Stimulated activated CD8-positive, alpha-beta memory T cell treated with anti-CD3 and anti-CD28 coated beads, Interleukin-15, amount 100 ng/mL, for 24 hours (primary cell): Measurements from ENCODE around the gene RRP12.
A peak's percentile ranks its signal among the peaks of the same experiment; 100 is the strongest.

Experiments
- DNase-seq: peaks from one replicate; pipeline ENCODE4 v3.0.0-alpha.2; 2020; ENCODE audit warnings: low read depth

Gene RRP12

DNA sequence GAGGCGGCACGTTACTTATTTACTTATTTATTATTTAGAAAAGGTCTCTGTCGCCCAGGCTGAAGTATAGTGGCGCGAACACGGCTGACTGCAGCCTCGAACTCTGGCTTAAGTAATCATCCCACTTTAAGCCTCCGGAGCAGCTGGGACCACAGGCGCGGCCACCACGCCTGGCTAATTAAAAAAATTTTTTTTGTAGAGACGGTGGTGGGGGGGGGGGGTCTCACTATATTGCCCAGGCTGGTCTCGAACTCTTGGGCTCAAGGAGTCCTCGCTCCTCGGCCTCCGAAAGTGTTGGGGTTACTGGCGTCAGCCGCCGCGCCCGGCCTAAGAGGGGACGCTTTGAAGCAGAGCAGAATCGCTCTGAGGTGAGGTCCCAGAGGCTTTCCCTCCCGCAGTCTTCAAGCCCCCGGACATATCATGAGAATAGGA lies 65.9 kb downstream of the RRP12 start:
- DNase-seq = no peak

DNA sequence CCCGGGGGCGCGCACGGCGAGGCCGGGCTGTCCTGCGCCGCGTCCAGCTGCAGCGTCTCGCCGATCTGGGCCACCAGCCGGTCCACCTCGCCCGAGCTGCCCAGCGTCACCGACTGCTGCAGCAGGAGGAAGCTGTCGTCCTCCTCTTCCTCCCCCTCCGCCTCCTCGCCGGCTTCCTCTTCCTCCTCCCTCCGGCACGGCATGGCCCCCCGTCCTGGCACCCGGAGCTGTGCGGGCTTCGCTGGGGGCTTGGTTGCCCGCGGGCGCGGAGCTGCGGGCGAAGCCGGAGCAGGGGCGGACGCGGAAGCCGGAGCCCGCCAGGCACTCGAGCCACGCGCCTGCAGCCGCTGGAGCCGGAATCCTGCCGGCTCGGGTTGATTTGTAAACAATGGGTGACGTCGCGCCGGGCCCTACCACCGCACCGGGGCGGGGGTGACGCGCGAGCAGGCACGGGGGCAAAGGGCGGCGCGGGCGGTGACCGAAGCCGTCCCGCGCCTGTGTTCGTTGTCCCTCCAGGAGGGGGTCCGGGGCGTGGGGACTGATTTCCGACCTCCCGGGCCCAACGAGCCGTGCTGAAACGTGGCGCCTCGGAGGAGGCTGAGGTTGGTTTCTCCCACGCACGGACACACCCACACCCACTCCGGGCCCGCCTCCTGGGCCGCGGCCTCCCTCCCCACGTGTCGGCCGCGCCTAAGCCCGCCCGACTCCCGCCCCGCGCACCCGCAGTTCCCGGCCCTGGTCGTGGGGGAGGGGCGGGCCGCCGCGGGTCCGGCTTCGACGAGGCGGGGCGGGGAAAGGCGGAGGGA lies 66.6 kb downstream of the RRP12 start, which contains the start of gene FRAT2:
TSS of gene FRAT2 (minus strand) at position 360 of the 806 bp plus-strand sequence. CDS start at position 203, 157 bp downstream.
- peak; percentile 65 for DNase-seq

DNA sequence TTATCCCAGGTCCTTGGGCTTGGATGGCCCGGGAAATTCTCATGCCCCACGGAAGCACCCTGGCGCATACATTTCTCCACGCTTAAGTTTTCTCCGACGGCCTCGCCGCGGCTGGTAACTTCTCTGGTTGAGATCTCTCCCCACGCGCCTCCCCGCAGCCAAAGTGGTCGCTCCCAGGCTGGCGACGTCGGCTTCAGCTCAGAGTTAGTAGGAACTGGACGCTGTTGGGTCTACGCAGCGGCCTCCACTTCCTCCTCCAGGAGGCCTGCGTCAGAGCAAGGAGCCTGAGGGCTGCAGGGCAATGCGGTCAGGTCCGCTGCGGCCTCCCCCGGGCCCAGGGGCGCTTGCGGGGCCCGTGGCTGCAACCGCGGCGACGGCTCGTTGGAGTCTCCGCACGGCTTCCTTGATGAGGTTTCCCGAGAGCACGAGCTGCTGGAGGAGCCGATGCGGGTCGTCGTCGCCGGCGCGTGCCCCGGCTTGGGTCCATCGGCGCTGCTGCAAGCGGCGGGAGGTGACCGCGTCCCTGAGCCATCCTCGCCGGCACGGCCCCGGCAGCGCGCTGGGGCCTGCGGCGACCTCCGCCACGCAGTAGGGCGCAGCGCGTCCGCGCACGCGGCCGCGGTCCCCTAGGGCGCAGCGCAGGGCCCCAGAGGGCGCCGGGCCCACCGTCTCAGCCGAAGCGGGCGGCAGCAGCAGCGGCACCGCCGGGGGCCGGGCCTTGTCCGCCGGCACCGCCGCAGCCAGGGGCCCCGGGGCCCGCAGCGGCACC lies 67.4 kb downstream of the RRP12 start:
- peak; percentile 9 for DNase-seq

DNA sequence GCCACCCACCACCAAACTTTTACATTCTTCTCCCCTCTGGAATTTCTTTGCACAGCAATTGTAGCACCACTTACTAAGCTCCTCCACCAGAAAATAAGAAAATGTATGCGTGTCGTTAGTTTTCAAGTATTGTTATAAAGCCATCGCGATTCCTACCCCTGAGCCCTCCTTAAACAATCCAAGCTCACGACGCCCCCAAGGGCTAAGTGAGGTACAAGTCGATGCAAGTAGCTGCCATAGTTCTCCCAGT lies 67.9 kb downstream of the RRP12 start:
- DNase-seq = no peak

DNA sequence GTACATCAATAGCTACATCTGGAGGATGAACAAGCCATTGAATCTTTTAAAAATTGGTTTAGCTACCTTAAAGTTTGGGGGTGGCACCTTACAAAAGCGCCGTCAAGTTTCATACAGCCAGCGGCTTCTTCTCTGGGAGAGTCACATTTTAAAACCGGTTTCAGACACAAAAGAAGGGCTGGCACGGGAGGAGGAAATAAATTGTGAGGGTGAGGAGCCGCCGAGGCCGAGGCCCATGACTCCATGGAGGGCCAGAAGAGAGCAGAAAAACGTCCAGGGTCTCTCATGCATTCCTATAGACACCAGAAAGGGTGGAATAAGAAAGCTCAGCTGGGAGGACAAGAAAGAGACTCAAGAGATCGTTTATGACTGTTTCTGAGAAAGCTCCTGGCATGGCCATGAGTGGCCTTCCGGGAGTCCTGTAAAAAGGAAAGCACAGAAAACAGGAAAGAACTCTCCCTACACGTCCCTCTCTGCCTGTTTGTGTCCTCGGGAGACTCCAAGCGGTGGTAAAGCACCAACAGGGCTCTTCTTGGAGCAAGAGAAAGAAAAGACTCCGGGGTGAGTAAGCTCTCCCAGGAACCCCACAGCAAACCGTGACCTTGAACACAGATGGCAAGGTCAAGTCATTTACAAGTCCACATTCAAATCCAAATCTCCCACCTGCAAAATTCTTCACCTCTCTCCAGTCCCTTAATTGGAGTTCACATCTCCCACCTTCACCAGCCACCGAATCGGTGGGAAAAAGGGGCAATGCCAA lies 68.4 kb downstream of the RRP12 start:
- DNase-seq = no peak

DNA sequence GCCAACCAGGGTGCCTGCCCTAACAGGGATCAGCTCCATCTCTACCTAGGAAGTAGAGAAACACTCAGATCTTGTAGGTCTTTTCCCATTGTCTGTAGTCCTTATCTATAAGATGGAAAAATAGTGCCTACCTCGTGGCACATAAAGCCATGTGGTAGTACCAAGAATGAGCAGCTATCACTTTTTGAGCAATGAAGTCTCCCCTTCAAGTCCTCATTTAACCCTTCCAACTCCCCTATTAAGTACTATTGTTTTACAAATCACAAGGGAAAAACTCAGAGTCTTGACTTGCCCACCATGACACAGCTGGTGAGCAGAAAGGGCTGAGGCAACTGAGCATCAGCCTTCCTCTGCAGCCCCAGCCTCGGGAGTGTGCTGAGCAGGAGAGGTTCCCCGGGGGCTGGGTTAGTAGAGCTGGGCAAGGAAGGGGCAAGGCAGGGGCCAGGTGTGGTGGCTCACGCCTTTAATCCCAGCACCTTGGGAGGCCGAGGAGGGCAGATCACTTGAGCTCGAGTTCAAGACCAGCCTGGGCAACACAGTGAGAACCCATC lies 69.9 kb downstream of the RRP12 start:
- no peak for DNase-seq

DNA sequence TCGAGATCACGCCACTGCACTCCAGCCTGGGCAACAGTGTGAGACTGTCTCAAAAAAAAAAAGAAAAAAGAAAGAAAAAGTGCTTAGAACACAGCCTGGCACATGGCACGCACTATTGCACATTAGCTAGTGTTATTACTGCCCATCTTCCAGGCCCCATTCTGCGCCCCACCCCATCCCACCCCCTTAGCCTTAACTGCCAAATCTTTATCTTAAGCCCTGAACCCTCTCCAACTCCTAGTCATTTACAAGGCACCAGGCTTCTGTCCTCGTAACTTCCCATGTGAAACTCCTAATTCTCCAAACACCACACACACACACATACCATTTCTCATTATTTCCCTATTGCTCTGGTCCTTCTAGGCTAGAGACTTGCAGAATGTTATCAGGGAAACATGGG lies 71.4 kb downstream of the RRP12 start:
- no peak for DNase-seq

DNA sequence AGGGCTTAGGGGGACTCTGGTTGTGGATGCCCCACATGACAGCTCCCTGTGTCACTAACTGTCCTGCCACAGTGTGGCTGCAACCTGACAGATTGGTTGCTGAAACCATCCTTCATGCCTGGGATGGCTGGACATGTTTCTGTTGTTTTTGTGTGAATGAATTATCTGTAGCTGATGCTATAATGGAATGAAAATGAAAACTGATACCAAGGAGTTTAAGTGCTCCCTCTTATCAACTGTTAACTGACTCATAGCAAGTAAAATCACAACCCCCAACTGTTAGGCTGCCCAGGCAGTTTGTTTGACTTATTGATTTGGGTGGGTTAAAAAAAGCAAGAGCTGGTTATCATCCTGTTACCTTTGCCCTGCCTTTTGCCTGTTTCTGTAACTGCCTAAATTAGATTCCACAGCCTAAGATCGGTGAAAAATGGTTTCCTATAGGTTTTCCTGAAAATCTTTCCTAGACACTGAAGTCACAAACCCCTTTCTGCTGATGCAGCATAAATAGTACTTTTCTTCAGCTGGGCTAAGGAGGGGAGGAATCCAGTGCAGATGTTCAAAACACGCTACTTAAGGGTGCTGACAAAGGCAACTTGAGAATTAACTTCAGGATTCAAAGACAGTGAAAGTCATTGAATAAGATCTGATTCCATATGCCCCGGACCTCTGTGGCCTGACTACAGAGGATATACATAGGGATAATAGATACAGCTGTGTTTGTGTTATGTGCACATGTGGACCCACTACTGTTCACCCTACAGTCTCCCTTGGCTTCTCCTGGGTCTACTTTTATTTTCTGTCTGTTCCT lies 72.3 kb downstream of the RRP12 start:
- no peak for DNase-seq

DNA sequence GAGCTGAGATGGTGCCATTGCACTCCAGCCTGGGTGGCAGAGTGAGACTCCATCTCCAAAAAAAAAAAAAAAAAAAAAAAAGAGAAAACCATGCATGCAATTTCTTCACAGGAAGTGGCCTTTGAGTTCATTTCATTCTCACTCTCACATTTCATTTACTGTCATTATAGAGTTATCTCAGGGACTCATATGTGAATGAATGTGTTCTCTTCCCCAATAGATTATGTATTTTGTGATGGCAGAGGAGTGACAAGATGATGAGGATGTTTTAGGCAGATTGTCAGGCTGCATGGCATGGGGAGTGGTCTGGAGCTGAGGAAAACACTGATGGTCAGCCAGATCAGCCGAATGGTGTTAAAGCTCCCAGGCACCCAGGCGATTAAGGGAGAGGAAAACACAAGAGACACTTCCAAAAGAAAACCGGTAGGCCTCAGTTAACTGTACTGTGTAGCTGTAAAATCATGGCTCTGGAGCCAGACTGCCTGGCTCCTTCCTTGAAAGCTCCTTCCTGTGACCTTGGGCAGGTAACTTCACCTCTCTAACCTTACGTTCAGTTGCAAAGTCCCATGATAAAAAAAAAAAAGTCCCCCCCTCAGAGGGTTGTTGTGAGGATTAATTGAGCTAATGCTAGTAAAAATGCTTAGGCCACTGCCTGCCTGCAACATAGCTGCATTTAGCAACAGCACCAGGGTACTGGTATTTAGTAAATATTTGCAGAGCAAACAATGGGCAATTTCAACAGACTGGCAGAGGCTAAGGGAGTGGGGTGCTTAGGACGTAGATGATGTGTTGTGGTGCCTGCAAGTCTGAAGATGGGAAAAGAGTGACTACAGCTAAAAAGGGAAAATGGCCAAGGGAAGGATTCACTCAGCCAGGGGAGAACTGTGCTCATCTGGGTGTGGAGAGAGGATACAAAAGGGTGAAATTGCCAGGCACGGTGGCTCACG lies 73.5 kb downstream of the RRP12 start:
- DNase-seq = no peak

DNA sequence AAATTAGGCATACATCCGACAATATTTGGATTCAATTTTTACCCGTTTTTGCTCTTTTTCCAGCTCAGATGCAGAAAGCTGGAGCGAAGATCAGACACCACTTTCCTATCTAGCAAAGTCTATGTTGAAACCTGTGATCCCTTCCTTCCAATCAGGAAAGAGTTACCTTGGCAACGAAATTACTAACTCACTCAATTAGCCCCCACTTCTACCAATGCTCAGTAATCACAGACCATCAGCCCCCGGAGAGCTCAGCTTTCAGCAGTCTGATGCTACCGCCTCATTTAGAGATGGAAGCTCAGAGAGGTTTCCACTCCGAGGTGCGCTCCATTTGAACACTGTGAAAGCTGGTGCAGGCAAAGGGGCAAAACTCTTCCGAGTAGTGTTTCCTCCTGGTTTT lies 75.4 kb downstream of the RRP12 start:
- no peak for DNase-seq

DNA sequence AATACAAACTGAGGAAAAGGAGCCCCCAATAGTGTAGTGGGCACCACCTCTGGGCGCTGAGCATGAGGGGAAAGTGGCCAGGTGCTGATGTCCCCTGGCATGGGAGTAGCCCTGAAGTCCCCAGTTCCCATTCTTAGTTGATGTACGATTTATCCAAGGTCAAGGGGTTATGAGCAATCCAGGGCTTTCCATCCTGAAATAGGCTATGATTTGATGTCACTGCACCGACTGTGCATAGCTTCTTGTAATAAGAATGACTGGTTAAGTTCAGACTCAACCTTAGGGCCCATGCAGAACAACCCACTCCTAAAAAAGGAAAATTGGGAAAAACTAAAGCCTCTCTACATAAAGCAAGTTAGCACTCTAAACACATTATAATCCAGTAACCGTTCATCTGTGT lies 77.6 kb downstream of the RRP12 start:
- no peak for DNase-seq

DNA sequence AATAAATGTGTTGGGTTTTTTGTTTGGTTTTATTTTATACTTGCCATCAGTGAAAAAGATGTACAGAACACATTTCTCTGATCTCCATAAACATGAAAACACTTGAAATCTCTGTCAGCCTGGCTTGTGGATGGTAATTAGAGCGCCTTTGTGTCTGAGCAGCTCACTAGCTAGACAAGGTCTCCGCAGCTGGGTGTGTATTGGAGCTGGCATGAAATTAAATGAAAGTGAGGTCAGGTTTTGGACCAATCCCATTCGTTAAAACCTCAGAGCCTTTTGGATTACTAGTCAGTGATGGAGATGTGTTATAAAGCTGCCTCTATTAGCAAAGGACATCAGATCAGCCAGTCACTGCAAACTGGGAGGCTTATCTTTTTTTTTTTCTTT lies 79.3 kb downstream of the RRP12 start:
- no peak for DNase-seq

DNA sequence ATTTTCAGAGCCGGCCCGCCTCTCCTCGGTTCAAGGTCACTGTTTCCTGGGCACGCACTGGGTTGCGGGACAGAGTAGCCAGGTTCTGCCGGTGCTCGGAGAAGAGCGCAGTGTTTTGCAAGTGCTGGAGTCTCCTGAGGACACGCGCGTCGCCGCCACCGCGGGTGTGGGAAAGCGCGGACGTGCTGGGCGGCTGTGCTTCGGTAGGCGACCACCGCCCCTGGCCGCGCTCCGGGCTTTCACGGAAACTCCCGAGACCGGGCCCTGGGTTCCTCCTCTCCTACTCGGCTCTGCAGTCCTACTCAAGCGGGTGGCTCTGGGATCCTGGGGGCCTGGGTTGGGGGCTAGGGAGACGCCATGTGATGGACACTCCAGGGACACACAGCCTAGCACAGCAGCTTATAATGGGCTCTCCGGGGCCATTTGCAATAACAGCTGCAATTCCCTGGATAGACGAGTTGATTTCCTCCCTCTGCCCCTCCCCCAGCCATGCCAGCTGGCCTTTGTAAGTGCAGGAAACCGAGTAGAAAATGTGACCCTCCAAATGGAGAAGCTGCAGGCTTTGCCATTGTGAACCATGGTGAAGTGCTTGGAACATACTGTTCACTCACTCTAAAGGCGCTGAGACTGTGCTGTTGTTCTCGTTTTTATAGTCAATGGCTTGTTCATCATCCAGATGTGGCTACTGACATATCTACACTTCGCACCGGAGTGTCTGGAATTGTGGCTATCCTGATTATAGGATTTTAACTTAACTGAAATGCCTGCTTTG lies 79.9 kb downstream of the RRP12 start:
- no peak for DNase-seq

DNA sequence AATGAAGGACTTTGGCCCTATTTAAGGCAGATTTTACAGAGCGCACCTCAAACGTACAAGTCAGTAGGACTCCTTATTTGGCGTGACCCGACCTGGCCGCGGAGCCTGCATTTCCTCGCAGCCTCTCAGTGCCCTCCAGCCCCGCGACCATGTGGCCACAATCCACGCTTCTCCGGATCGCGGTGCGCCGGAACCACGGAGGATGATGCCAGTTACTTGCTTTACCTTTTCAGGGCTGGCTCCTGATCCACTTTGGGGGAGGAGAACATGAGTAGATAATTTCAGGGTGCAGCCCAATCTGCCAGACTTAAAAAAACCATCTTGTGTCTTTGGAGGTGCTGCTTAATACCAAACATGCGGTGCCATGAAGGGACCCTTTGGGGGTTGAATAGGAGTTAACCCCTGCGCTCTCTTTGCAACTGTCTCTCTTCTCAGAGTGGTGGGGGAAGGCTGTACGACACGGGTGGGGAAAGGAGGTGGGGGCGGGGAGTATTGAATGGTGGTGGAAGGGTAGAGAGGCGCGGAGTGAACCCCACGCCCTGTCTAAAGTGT lies 80.6 kb downstream of the RRP12 start:
- DNase-seq = no peak

DNA sequence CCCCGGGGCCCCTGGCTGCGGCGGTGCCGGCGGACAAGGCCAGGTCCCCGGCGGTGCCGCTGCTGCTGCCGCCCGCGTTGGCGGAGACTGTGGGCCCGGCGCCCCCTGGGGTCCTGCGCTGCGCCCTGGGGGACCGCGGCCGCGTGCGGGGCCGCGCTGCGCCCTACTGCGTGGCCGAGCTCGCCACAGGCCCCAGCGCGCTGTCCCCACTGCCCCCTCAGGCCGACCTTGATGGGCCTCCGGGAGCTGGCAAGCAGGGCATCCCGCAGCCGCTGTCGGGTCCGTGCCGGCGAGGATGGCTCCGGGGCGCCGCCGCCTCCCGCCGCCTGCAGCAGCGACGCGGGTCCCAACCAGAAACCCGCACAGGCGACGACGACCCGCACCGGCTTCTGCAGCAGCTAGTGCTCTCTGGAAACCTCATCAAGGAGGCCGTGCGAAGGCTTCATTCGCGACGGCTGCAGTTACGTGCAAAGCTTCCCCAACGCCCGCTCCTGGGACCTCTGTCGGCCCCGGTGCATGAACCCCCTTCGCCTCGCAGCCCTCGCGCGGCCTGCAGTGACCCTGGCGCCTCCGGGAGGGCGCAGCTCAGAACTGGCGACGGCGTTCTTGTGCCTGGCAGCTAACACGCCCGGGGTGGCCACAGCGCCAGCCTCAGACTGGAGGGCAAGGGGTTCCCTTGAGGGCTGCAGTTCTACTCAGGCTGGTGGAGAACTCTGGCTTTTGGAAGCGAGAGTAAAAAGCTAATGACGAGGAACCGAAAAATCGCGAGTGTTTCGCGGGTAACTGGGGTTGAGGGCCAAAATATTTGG lies 81.3 kb downstream of the RRP12 start:
- peak; percentile 32 for DNase-seq

DNA sequence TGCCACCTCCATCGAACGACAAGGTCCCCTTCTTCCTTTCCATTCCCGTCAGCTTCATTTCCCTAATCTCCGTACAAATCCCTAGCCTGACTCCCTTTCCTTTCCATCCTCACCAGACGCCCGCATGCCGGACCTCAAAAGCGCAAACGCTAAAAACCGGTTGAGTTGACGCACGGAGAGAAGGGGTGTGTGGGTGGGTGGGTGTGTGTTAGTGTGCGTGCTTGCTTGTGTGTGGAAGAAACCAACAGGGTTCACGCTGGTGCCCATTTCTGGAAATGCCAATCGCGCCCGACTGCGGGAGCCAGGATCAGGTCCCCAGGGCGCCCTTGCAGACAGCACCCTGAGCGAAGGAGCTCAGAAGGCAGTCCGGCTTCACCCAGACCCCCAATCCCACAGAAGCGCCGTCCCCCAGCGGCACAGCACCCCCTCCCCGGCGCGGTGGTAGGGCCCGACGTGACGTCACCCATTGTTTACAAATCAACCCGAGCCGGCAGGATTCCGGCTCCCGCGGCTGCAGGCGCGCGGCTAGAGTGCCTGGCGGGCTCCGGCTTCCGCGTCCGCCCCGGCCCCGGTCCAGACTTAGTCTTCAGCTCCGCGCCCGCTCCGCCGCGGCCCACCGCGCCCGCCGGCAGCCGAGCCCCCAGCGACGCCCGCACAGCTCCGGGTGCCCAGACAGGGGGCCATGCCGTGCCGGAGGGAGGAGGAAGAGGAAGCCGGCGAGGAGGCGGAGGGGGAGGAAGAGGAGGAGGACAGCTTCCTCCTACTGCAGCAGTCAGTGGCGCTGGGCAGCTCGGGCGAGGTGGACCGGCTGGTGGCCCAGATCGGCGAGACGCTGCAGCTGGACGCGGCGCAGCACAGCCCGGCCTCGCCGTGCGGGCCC lies 82.1 kb downstream of the RRP12 start, which contains the start of gene FRAT1:
TSS of gene FRAT1 (plus strand) at position 500 of the 880 bp plus-strand sequence. CDS start at position 683, 183 bp downstream.
- peak; percentile 75 for DNase-seq

DNA sequence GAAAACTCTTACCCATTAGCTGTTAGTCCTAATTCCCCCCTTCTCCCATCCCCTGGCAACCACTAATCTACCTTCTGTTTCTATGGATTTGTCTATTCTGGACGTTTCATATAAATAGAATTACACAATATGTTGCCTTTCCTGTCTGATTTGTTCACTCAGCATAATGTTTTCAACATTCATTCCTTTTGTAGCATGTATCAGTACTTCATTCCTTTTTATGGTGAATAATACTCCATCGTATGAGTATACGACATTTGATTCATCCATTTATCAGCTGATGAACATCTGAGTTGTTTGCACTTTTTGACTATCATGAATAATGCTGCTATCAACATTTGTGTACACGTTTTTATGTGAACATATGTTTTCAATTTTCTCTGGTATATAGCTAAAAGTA lies 86.5 kb downstream of the RRP12 start:
- DNase-seq = no peak
